ENCODE measurements around the gene RSRC2.
A peak's percentile ranks its signal among the peaks of the same experiment; 100 is the strongest.
"Not testable (repeated sequence)": the region's sequence is repeated elsewhere in the genome, so short reads cannot be mapped to it uniquely, and the experiment has no call there.

The RSRC2 gene

GRCh38 chr12:122526683-122527477 lies at the start of gene RSRC2, which contains the start of gene KNTC1:
RSRC2 (minus strand) TSS chr12:122526936; CDS start chr12:122526853, 83 bp downstream.
KNTC1 (plus strand) TSS chr12:122527249; CDS start chr12:122530064, 2,815 bp downstream.
- H3K4me3 ChIP-seq (ENCODE audit: low read length) = peak within 1 kb of the TSS; percentile 90
- TF ChIP-seq CTCF (conservative IDR thresholded peaks at IDR 0.05; ENCODE audit: low read depth, low read length) = no peak

GRCh38 chr12:122571821-122572220 lies 45.1 kb upstream of the RSRC2 start:
- H3K4me3 ChIP-seq (ENCODE audit: low read length) = no peak overlapping the region
- peak; percentile 13 for DNase-seq (ENCODE audit: low read depth)
- no peak for TF ChIP-seq CTCF (conservative IDR thresholded peaks at IDR 0.05; ENCODE audit: low read depth, low read length)

More at GRCh38 chr12:122526683-122527477, at the start of gene RSRC2, which contains the start of gene KNTC1:
- peak; percentile 99 for DNase-seq (ENCODE audit: low read depth)

GRCh38 chr12:122570006-122570405 lies 43.3 kb upstream of the RSRC2 start:
- not testable (repeated sequence) for DNase-seq (ENCODE audit: low read depth); H3K4me3 ChIP-seq (ENCODE audit: low read length)

- no peak overlapping the region for H3K4me3 ChIP-seq (ENCODE audit: low read length)
- DNase-seq (ENCODE audit: low read depth) = no peak
- TF ChIP-seq CTCF (conservative IDR thresholded peaks at IDR 0.05; ENCODE audit: low read depth, low read length) = no peak
Observed at GRCh38 chr12:122569288-122569687, 42.6 kb upstream of the RSRC2 start.

GRCh38 chr12:122566816-122567215 lies 40.1 kb upstream of the RSRC2 start:
- not testable (repeated sequence) for DNase-seq (ENCODE audit: low read depth); H3K4me3 ChIP-seq (ENCODE audit: low read length)

GRCh38 chr12:122563361-122563760 lies 36.6 kb upstream of the RSRC2 start:
- TF ChIP-seq CTCF (conservative IDR thresholded peaks at IDR 0.05; ENCODE audit: low read depth, low read length) = no peak

GRCh38 chr12:122560138-122560537 lies 33.4 kb upstream of the RSRC2 start:
- no peak for DNase-seq (ENCODE audit: low read depth)
- TF ChIP-seq CTCF (conservative IDR thresholded peaks at IDR 0.05; ENCODE audit: low read depth, low read length) = no peak
- H3K4me3 ChIP-seq (ENCODE audit: low read length) = no peak overlapping the region

More at GRCh38 chr12:122563361-122563760, 36.6 kb upstream of the RSRC2 start:
- no peak for DNase-seq (ENCODE audit: low read depth)
- no peak overlapping the region for H3K4me3 ChIP-seq (ENCODE audit: low read length)
